Caco-2 (cell line): Measurements from ENCODE around the gene IL21R. TPM values are rescaled to one million over a fixed set of nuclear protein-coding genes. Genes with fewer than 3 reads are reported as not detected.
"Not testable (repeated sequence)": the region's sequence is repeated elsewhere in the genome, so short reads cannot be mapped to it uniquely, and the experiment has no call there.

ENCODE experiments used
- BruUV-seq: library from RNA; stranded (reverse); fragments of 400-500 nt; replicated peaks from 2 replicates; lab custom pipeline; 2021; lab: Mats Ljungman, UMichigan
- CTCF ChIA-PET: fragments of 300-600 bp; sonication (Branson Sonifier 250); formaldehyde crosslinking; loops from one replicate; lab custom pipeline; 2022; ENCODE audit warnings: antibody characterized with exemption; lab: Charles Lee
- POLR2A ChIA-PET: fragments of 300-600 bp; sonication (Branson Sonifier 250); formaldehyde crosslinking; loops from one replicate; lab custom pipeline; 2022; ENCODE audit warnings: antibody characterized with exemption; lab: Charles Lee
- DNase-seq, 2 experiments: peaks; one replicate each; pipeline versions ENCODE4 v3.0.0 to v3.0.0-alpha.2; 2020 to 2022
- H3K27me3 ChIP-seq: replicated peaks from 2 replicates; pipeline ENCODE4 v1.6.0; 2011; ENCODE audit warnings: low read length; ENCODE audit not compliant: control insufficient read depth, insufficient read depth
- H3K36me3 ChIP-seq: 2 replicates; pipeline ENCODE4 v1.5.1; 2011; ENCODE audit warnings: low read length; ENCODE audit not compliant: control insufficient read depth, insufficient read depth
- H3K4me1 ChIP-seq: fragments of 250-450 bp; sonication (Bioruptor Pico); 2 replicates; pipeline ENCODE4 v1.5.1; 2020; ENCODE audit warnings: mild to moderate bottlenecking
- H3K4me3 ChIP-seq: 2 replicates; pipeline ENCODE4 v1.5.1; 2011; ENCODE audit warnings: low read depth, mild to moderate bottlenecking, control low read depth, low read length
- H3K9me3 ChIP-seq: fragments of 250-450 bp; sonication (Bioruptor Pico); 2 replicates; pipeline ENCODE4 v1.5.1; 2020; ENCODE audit warnings: mild to moderate bottlenecking, moderate library complexity
- H3K27ac Mint-ChIP-seq: one replicate; pipeline ENCODE4 v1.8.0; 2022; ENCODE audit warnings: mixed read lengths; ENCODE audit not compliant: unreplicated experiment
- H3K27me3 Mint-ChIP-seq: one replicate; pipeline ENCODE4 v1.8.0; 2022; ENCODE audit warnings: mixed read lengths; ENCODE audit not compliant: insufficient read depth, unreplicated experiment
- H3K36me3 Mint-ChIP-seq: one replicate; pipeline ENCODE4 v1.8.0; 2022; ENCODE audit warnings: mild to moderate bottlenecking, mixed read lengths; ENCODE audit not compliant: insufficient read depth, unreplicated experiment
- H3K4me1 Mint-ChIP-seq: one replicate; pipeline ENCODE4 v1.8.0; 2022; ENCODE audit warnings: low read depth, mixed read lengths; ENCODE audit not compliant: unreplicated experiment
- H3K4me3 Mint-ChIP-seq: one replicate; pipeline ENCODE4 v1.8.0; 2022; ENCODE audit warnings: mild to moderate bottlenecking, moderate library complexity, mixed read lengths; ENCODE audit not compliant: unreplicated experiment
- H3K9me3 Mint-ChIP-seq: one replicate; pipeline ENCODE4 v1.8.0; 2022; ENCODE audit warnings: mixed read lengths; ENCODE audit not compliant: unreplicated experiment
- intact Hi-C: fragments of 100-400 bp; cut with micrococcal nuclease; formaldehyde crosslinking; loops from one replicate; pipeline ENCODE4 v1.10.0; 2022; ENCODE audit not compliant: unreplicated experiment
- total RNA-seq: library from RNA; stranded (reverse); gene quantifications from 2 replicates; pipeline ENCODE4 v1.2.3, GENCODE V29; 2022
- TF ChIP-seq, protein P1 (sequence below), 2 experiments: fragments of 200-600 bp in 1 of 2; IDR thresholded peaks; 1 replicate in 1 of 2; 2 replicates in 1 of 2; pipeline versions ENCODE4 v1.5.1 to v1.8.0; 2011 to 2022; ENCODE audit warnings: antibody characterized with exemption in 1 of 2, control low read depth in 1 of 2, inconsistent platforms in 1 of 2, low read depth in 1 of 2, low read length in 1 of 2, mild to moderate bottlenecking in 1 of 2, moderate library complexity in 1 of 2; ENCODE audit not compliant: insufficient read depth in 1 of 2, severe bottlenecking in 1 of 2, unreplicated experiment in 1 of 2

The IL21R gene
- total RNA-seq, 1 experiment from 2014 or later, result 0.07 TPM

DNA sequence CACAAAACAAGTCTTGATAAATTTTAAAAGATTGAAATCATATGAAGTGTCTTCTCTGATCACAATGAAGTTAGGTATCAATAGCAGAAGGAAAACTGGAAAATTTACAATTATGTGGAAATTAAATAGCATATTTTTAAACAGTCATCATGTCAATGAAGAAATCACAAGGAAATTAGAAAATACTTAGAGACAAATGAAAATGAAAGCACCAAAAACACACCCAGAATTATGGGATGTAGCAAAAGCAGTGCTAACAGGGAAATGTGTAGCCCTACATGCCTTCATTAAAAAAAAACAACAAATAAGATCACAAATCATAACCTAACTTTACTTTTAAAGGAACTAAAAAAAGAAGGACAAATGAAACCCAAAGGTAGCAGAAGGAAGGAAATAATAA is 7.5 kb upstream of the IL21R start:
- no peak overlapping the region for H3K27ac Mint-ChIP-seq
- no peaks in the 10 kb centered on the region for H3K9me3 Mint-ChIP-seq
- Histone ChIP-seq H3K4me3 (no peak overlapping the region), H3K27me3 (no peaks in the 10 kb centered on the region), H3K4me1 (no peaks in the 10 kb centered on the region), H3K36me3 (no peaks in the 10 kb centered on the region), H3K9me3 (0 out of 2 replicates have a peak, but pooled peaks cover 3% of the 10 kb centered on the region)
- no peaks in the 10 kb centered on the region for H3K4me1 Mint-ChIP-seq
- H3K36me3 Mint-ChIP-seq, result no peaks in the 10 kb centered on the region
- ChIA-PET POLR2A (no interaction called here), CTCF (no interaction called here)
- DNase-seq, result no peak
- intact Hi-C loops, result no loop called here
- TF ChIP-seq, protein P1, sequence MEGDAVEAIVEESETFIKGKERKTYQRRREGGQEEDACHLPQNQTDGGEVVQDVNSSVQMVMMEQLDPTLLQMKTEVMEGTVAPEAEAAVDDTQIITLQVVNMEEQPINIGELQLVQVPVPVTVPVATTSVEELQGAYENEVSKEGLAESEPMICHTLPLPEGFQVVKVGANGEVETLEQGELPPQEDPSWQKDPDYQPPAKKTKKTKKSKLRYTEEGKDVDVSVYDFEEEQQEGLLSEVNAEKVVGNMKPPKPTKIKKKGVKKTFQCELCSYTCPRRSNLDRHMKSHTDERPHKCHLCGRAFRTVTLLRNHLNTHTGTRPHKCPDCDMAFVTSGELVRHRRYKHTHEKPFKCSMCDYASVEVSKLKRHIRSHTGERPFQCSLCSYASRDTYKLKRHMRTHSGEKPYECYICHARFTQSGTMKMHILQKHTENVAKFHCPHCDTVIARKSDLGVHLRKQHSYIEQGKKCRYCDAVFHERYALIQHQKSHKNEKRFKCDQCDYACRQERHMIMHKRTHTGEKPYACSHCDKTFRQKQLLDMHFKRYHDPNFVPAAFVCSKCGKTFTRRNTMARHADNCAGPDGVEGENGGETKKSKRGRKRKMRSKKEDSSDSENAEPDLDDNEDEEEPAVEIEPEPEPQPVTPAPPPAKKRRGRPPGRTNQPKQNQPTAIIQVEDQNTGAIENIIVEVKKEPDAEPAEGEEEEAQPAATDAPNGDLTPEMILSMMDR (IDR thresholded peaks at IDR 0.05; ENCODE audit: insufficient read depth in 1 of 2, low read depth in 1 of 2, low read length in 1 of 2, severe bottlenecking in 1 of 2, unreplicated experiment in 1 of 2), result no peak
- peaks cover 19% of the 10 kb centered on the region for H3K27me3 Mint-ChIP-seq
- no TSS peak for BruUV-seq
- no peak overlapping the region for H3K4me3 Mint-ChIP-seq

- H3K27me3 ChIP-seq, DNase-seq, H3K9me3 ChIP-seq, H3K27ac Mint-ChIP-seq, H3K4me3 ChIP-seq, H3K27me3 Mint-ChIP-seq, POLR2A ChIA-PET, H3K9me3 Mint-ChIP-seq, H3K4me1 Mint-ChIP-seq, CTCF ChIA-PET, H3K4me3 Mint-ChIP-seq, H3K36me3 ChIP-seq, intact Hi-C loops, H3K4me1 ChIP-seq, BruUV-seq, H3K36me3 Mint-ChIP-seq: not testable (repeated sequence)
These were observed 3.6 kb upstream of the IL21R start for GRCh38 chr16:27398341-27398893.

DNA sequence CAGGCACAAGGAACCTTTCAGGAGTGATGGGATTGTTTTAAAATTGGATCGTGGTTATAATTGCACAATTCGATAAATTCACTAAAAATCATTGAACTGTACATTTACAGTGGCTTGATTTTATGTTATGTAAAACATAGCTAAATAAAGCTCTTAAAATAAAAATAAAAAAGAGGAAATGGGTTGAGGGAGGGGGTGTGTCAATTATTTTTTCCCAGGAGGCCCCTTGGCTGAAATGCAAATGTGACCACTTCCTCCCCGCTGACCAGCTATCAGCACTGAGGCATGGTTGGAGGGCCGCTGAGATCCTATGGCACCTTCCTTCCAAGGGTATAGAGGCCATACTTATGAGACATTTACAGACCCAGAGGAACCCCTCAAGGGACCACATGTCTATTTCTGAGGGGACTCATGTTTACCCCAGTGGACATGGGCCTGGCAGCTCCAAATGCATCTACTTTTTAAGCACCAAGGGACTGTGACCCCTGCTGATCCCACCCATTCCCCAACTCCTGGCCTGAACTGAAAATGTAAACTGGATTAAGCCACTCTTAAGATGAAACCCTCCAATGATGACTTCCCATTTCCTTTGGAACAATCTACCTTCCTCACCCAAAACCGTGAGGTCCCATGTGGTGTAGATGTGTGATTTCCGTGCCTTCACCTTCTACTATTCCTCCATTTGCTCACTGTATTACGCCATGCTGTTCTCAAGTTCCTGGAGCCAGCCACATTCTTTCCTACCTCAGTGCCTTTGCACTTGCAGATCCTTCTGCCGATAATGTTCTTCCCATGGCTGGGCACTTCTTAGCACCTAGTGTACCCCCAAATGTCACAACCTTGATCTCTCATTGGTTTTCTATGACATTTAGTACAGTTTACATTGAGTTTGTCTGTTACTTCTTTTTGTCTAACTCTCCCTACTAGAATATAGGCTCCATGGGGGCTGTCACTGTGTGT is 2.8 kb upstream of the IL21R start:
- ChIA-PET CTCF (no interaction called here), POLR2A (no interaction called here)
- no peak for DNase-seq
- H3K27me3 Mint-ChIP-seq, result peaks cover 6% of the 10 kb centered on the region
- Histone ChIP-seq H3K4me1 (no peaks in the 10 kb centered on the region), H3K36me3 (no peaks in the 10 kb centered on the region), H3K27me3 (no peaks in the 10 kb centered on the region), H3K9me3 (0 out of 2 replicates have a peak, but pooled peaks cover 3% of the 10 kb centered on the region), H3K4me3 (no peak overlapping the region)
- H3K4me1 Mint-ChIP-seq, result no peaks in the 10 kb centered on the region
- no peaks in the 10 kb centered on the region for H3K36me3 Mint-ChIP-seq
- H3K4me3 Mint-ChIP-seq, result no peak overlapping the region
- no peaks in the 10 kb centered on the region for H3K9me3 Mint-ChIP-seq
- no peak overlapping the region for H3K27ac Mint-ChIP-seq
- TF ChIP-seq, protein P1 (IDR thresholded peaks at IDR 0.05; ENCODE audit: insufficient read depth in 1 of 2, low read depth in 1 of 2, low read length in 1 of 2, severe bottlenecking in 1 of 2, unreplicated experiment in 1 of 2), result no peak
- BruUV-seq, result no TSS peak
- intact Hi-C loops, result no loop called here
